HG02759 (cell line): Measurements from ENCODE around the gene SDCCAG8.

Experiments
- ATAC-seq: cut with Tn5 transposase; IDR thresholded peaks from one replicate; pipeline ENCODE4 v1.9.1; 2021; ENCODE audit warnings: mild to moderate bottlenecking, moderate library complexity; ENCODE audit not compliant: unreplicated experiment

Gene SDCCAG8

DNA sequence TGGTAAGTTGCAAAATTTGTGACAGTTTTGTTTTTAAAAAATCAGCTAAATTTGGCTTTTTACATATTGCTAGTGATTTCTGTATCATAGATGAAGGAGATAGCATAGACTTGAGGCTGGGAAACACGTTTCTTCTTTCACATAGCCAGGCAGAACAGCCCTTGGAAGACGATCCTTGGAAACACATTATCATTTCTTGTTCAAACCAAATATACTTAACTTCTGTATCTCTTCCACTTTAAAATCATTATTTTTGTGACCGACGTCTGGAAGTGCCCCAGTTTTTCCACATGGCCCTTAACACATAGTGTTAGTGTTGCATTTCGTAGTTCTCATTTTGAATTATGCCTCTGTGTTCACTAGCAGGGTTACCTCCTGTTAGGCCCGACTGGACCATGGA lies 193.5 kb downstream of the SDCCAG8 start:
- ATAC-seq, result no peak

DNA sequence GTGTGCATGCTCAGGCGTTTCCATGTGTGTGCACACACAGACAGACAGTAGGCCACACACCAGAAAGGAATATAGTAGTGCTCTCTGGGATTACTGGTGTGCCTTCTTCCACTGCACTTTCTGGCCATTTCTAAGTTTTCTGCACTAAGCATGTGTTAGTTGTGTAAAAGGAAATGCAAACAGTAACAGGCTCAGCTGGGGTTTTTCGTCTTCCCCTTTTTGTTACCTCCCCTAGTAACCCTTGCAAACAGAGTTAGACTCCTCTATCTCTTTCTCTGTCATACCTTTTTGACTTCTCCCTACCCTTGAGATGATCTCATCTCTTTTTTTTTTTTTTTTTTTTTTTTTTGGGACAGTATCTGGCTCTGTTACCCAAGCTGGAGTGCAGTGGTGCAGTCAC lies 196.3 kb downstream of the SDCCAG8 start:
- no peak for ATAC-seq

DNA sequence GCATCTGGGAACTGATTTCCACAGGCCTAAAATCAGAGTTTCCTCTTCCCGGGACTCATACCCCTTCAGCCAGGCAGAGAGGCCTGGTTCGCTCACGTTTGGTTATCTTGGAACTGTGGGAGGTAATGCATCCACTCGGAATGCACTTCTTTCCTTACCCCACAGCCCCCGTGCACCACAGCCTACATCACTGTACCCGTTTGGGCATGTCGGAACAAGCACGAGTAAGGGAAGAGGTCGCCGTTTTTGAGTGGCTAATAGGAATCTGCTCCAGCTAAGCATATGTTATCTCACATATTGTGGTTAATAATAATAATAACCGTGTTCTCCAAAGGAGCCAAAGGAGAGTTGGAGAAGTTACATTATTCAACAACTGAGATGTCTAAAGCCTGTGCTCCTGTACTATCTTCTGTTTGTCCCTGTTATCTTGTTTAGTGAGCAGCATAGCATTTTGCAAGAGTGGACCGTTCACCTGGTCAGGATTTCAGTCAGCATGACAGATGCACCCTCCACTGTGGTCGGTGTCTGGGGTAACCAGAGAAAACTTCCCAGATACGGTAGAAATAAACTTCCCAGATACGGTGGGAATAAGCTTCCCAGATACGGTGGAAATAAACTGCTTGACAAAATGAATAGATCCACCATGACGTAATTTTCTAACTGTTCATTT lies 198.6 kb downstream of the SDCCAG8 start:
- no peak for ATAC-seq

- no peak for ATAC-seq
Measured at GRCh38 chr1:243455760-243456651, 200.2 kb downstream of the SDCCAG8 start.

DNA sequence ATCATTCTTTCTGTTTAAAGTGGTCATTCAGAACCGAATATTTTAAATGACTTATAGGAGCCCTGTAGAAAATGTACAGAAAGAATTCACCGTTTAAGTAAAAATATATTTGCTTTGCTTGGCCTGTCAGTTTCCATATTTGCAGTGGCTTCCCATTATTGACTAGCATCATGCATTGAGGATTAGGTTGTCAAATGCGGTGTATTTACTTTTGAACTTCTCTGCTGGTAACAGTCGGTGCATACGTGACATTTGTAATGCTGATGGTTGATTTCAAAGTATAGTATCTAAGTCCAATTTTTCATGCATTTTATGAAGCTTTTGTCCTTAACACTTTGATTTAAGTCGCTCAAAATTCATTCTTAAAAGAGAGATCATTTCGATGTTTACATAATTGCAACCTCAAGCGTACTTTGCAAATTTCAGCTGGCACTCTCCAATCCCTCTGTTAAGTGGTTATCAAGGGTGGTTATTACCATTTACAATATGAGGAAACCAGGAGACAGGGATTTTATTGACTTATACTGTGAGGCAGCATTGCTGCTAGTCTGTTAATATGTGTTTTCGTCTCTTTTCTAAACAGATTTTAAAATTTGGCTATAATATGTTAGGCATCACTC lies 201.6 kb downstream of the SDCCAG8 start:
- no peak for ATAC-seq

DNA sequence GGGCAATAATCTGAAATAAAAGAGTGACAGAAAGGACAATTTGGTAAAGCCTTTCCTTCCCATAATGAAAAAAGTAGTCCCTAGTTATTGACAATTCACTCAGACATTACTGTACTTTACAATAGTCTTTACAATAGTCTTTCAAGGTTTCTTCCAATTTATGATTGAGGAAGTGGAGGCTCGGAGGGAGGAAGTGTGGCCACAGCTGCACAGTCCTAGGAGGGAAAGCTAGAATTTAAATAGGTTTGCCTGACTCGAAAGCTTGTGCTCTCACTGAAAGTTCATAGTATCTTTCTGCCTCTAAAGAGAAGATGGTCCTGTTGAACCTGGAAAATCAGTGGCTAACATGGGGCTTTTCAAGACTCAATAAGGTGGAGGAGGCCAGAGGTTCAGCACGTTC lies 203.2 kb downstream of the SDCCAG8 start:
- no peak for ATAC-seq

DNA sequence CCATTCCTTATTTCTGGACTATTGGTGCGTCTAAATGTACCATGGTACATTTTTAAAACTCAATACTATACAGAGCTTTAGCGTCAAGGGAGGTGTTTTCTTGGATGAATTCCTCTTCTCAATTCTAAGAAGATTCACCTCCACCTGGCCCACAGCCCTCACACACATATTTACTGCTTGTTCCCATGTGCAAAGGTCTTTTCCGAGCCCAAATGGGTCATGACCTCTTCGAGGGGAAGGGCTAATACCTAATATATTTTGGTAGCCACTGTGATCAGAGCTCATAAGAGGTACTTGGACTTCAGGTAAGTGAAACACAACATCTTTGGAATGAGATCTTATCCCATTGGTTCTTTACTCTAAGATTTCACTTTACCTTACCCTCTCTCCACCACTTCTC lies 205.9 kb downstream of the SDCCAG8 start:
- no peak for ATAC-seq

- ATAC-seq, result no peak
Measured at GRCh38 chr1:243462929-243463697, 207.3 kb downstream of the SDCCAG8 start.

DNA sequence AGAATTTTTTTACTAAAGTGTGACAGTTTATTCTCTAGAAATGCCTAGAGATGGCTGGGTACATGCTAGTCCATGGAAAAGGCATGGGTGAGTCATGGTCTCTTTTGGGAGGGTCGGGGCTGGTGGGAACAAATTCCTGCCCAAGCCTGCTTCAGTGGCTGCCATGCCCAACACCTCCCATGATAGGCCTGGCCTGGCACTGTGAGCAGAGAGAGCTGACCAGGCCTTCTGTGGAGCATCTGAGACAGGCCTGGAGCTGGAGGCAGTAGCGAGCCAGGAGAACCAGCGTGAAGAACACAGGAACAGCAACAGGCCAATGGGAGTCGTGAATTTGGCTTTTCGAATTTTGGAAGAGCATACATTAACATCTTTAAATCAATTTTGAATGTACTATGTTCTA lies 209.2 kb downstream of the SDCCAG8 start:
- no peak for ATAC-seq

DNA sequence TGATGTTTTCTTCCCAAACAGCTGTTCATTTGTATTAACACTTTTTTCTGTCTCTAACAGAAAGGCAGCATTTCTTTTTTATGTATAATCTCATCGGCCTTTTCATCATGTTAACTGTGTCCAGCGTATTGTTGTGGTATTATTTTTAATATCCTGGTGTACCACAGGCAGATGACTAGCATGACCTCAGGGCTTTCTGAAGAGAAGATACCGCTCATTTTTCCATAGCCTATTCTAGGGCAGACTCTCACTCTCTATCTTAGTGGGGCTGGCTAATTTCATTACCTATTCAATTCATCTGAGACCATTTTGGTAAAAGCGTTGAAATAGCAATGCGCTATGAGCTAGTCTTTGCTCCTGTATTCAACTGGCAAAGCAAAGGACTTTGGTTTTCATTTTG lies 209.9 kb downstream of the SDCCAG8 start:
- no peak for ATAC-seq

DNA sequence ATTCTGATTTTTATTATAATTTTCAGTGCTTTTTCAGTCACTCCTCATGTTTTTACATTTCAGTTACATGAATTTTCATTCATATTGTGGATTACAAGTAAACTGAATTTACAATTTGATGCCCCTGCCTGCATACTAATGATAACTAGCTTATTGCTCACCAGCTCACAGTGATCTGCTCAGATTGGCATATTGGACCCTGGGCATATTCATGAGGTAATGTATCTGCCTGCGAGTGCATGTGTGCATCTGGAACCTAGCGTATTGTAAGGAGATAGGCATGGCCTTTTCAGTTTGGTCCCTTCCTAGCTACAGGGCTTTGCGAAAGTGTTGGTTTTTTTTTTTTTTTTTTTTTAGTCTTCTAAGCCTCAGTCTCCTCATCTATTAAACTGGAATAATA lies 213.7 kb downstream of the SDCCAG8 start:
- no peak for ATAC-seq

DNA sequence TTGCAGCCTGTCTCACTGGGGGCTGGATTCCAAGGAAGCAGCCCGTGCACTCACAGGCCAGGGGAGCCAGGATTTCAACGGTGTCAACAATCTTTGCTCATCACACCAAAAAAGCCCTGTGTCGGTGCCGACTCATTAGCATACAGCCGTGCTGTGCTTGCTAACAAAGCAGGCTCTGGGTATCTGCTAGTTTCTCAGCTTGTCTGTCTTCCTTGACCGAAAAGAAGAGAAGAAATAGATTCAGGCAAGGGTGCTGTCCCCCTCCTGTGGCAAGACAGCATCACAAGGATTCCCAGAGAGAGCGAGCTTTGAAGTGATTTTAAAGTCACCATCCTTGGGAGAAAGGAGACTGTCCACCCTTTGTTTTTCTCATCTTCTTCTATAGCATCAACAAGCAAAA lies 214.7 kb downstream of the SDCCAG8 start:
- ATAC-seq, result no peak

GRCh38 chr1:243471026-243471685 lies 215.3 kb downstream of the SDCCAG8 start:
- no peak for ATAC-seq

GRCh38 chr1:243471754-243472745 lies 216.2 kb downstream of the SDCCAG8 start:
- peak; percentile 88 for ATAC-seq

DNA sequence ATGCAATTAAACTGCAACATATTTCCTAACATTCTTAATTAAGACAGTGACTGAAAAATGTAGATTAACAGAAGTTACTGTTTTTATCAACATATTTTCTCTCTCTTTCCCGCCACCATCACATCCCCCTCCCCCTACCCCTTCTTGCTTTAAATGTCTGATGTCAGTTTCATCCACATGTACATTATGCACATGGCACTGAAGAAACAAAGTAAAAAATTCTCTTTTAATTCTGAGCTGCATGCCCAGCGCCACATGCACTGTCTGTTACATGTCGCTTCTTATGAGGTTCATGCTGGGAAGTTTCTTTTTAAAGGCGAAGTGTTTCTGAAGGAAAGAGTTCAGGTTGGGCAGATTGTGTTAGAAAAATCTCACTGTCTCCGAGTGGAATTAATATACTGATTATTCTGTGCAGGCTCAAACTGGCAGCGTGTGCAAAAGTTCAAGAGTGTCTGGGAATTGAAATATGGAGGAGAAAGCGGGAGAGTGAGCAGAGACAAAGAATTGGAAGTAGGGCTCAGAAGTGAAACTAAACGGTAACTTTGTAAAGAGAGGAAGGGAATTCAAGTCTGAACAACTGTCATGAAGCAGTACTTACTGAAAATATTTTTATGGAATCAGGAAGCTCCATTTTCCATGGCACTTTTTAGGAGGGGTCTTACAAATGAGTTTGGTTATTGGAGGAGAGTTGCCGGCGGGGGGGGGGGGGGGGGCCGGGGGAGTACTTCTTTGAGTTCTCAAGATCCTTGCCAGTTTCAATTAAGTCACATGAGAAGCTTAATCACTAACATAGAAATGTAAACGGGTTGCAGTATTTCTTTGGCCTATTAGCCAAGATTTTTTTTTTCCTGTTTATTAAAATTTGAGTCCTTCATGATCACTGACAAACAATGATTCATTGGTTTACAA lies 217.6 kb downstream of the SDCCAG8 start:
- no peak for ATAC-seq

DNA sequence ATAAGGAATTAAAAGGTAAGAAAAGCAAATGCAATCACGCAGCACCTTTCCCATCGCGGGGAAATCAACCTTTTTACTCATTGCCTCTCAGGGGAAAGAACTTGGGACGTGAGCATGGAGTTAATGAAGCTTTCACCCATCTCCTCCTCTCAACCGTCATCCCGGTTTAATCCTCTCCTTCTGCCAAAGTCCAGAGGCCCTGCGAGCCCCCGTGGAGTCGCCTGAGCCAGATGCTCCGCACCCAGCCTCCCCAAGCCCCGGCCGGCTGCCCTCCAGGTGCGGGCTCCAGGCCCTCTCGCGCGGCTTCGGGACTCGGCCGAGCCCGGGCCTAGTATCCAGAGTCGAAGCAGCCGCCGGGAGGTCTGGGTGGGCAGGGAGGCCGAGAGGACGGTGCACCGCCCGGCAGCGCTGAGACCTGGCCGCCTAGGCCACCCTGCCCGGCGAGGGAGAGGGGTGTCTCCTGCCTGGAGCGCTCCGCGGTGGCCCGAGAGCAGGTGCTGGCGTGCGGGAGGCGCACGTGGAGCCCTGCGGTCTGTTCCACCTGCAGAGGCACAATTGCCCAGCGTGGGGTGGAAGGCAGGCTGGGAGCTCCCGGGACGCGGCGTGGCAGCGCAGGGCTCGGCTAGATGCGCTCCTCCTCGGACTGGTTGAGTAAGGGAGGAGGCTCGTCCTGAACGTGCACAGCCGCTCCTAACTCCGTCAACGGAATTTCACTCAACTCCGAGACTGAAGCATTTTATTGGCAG lies 218.5 kb downstream of the SDCCAG8 start:
- ATAC-seq, result no peak

- no peak for ATAC-seq
Measured at GRCh38 chr1:243474906-243475305, 219.1 kb downstream of the SDCCAG8 start.

GRCh38 chr1:243475966-243476365 lies 220.1 kb downstream of the SDCCAG8 start:
- ATAC-seq, result no peak
